HG03097 (cell line): Measurements from ENCODE around the gene MAPK9.

Experiments
- ATAC-seq: cut with Tn5 transposase; IDR thresholded peaks from one replicate; pipeline ENCODE4 v1.9.1; 2021; ENCODE audit not compliant: unreplicated experiment, low FRiP score

MAPK9 gene

DNA sequence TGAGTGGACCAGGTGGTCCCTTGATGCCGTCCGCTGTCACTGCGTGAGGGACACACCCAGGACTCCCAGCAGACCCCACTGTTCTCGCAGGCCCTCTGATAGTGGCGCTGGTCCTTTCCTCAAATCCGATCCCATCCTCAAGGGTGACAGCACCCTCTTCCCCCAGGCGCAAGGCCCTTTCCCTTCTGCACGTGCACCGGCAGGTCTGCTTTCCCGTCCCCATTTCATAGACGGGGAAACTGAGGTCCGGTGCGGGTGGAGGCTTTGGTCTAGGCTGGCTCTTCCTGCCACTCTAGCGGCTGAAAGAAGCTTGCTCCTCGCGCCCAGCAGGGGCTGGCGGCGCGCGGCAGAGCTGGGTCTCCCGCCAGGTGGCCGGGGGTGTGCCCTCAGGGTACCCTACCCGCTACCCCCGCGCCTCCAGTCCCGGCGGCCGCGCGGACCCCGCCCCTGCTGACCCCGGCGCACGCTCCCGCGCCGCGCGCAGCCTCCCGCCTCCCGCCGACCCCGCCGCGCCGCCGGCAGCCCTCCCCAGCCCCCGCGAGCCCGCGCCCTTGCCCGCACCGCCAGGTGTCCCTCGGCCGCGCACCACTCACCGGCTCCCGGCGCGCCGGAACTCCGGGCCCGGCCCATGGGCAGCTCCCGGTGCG lies 83.3 kb downstream of the MAPK9 start:
- no peak for ATAC-seq

DNA sequence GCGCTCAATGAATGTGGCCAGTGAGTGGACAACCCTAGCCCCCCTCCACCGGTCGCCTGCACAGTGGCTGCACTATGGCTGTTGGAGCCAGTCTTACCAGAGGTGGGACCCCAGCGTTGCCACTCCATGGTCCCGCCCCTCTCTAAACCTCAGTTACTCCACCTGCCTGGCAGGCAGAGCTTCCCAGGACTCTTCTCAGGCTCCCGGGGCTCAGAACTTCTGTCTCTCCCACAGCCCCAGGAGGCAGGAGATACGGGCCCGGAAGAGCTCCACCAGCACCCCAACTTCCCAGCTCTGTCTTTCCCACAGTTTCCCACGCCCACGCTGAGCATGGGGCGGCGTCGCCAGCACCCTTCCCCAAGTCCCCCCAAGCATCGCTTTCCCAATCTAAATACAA lies 83.8 kb downstream of the MAPK9 start:
- no peak for ATAC-seq

DNA sequence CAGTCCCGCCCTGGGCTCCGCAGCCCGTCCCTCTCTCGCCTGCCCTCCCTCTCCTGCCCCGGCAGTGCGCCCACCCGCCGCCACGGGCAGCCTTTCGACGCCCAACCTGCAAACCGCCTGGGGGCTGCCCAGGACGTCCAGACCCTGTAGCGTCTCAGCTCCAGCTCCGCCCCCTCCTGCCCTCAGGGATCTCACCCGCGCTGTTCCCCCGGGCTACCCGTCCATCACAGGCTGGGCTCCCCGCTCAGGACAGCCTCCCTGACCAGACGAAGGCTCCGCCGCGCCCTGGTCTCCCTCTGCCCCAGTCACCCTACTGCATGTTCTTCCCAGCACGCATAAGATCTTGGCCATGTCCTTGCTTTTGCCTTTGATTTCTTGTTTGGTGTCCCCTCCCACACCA lies 84.3 kb downstream of the MAPK9 start:
- no peak for ATAC-seq

DNA sequence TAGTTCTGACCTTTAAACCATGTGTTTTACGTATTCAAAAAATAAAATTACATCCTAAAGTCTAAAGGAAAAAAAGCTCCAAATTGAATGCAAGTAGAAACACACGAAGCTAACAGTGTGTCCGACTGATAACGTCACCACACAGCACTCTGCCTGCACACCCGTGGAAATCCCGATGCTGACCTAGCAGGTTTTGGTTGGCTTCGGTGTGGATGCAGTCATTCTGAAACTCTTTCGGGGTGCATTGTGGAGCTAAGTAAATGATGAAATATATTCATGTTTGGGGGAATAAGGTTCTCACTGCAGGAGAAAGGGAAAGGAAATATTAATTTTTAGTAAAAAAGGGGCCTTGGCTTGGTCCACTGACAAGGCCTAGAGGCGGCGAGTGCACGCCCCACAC lies 84.9 kb downstream of the MAPK9 start:
- no peak for ATAC-seq

DNA sequence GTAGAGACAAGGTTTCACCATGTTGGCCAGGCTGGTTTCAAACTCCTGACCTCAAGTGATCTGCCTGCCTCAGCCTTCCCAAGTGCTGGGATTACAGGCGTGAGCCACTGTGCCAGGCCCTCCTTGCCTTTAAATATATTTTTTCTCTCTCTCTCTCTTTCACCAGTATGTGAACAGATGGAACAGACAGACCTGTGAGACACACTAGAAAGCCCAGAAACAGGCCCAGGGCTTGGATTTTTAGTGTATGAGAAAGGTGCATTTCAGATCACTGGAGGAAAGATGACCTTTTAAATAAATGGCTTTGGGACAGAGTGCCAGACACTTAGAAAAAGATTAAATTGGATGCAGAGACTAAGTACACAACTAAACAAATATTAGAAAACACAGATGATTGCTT lies 86.0 kb downstream of the MAPK9 start:
- ATAC-seq: no peak

DNA sequence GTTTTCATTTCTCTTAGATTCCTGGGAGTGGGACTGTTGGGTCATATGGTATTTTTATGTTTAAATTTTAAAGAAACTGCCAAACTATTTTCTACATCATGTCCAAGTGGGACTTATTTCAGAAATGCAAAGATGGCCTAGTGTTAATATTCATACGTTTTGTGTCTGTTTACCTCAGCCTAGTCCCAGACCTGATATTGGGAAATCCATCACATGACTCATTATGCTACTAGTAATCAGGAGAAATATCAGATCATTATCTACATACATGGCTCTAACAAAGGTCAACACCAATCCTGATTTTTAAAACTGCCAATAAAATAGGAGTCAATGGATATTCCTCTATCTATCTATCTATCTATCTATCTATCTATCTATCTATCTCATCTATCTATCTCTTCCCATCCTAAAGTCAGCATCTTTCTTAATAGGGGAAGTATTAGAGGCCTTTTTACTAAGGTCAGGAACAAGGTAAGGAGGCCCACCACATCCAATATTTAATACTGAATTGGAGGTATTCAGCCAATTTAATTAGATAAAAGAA lies 87.5 kb downstream of the MAPK9 start:
- no peak for ATAC-seq

DNA sequence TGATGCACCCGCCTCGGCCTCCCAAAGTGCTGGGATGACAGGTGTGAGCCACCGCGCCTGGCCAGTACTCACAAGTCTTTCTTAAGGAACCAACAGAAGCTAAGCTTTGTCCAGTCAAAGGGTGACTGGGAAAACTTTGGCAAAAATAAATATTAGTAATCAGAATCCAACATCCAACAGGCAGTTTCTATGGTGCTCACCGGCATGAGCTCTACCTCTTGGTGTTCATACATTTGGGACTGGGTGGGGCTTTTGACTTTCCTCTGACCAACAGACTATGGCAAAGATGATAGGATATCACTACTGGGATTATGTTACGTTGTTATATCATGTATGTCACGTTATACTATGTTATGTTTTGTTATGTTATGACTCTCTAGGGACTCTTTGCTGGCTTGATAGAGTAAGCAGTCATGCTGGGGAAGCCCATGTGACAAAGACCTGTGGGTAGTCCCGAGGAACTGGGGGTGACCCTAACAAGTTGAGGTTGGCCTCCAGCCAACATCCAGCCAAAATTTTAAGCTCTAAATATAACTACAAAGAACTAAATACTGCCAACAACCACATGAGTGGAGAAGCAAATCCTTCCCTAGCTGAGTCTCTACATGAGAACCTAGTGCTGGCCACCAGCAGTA lies 88.8 kb downstream of the MAPK9 start:
- no peak for ATAC-seq

DNA sequence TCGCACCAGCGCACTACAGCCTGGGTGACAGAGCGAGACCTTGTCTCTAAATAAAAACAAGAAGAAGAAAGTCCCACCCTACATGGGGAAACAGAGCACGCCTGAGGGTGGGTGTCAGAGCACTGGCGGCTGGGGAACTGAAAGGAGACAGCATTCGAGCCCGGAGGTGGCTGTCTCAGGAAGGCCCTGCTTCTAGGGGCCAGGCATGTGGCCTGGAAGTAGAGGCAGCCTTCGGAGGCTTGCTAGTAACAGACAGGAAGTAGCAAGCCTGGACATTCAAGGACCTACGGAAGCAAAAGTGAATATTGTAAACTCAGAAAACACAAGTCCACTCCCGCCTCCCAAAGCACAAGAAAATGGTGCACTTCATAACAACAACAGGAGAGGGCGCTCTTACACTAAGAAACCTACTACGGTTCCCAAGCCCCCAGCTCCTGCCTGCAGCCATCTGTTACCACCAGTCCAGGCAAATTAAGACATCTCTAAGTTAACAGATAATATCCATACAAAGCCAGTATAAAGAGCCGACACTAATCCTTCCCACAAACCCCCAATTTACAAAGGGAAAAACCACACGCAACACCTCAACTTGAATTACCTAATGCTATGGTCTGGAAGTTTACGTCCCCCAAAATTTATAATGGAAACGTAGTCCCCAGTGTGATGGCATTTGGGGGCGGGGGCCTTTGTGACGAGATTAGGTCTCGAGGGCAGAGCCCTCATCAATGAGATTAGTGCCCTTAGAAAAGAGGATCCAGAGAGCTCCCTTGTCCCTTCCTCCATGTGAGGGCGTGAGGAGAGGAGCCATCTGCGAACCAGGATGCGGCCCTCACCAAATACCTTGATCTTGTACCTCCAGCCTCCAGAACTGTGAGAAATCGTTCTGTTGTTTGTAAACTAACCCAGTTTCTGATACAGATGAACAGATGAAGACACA lies 90.6 kb downstream of the MAPK9 start:
- ATAC-seq: no peak

DNA sequence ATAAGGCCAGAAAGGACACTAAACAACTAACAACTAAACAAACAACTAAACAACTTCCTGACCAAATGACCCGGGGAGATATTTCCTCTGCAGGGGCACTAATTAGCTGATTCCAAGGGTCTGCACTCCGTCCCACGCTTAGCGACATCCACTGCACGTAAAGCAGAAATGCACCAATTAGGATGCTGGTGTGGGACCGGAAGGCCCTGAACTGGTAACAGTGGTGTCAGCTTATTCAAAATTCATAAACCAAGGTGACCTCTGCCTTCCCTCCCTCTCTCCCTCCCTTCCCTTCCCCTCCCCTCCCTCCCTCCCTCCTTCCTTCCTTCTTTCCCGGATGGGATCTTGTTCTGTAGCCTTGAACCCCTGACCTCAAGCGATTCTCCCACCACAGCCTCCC lies 92.5 kb downstream of the MAPK9 start:
- no peak for ATAC-seq

DNA sequence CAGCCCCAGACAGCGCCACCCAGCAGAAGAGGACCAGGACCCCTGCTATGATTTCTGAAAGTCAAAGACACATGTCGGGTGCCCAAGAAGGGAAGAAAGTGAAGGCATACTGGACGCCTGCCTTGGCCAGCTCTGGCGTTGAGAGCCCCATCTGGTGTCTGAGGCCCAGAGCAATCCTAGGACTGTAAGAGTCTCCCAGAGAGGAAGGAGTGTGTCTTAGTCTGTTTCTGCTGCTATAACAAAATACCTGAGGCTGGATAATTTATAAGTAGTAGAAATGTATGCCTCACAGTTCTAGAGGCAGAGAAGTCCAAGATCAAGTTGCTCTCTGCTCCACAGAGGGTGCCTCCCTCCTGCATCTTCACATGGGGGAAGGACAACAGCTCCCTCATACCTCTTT lies 93.7 kb downstream of the MAPK9 start:
- ATAC-seq: no peak

DNA sequence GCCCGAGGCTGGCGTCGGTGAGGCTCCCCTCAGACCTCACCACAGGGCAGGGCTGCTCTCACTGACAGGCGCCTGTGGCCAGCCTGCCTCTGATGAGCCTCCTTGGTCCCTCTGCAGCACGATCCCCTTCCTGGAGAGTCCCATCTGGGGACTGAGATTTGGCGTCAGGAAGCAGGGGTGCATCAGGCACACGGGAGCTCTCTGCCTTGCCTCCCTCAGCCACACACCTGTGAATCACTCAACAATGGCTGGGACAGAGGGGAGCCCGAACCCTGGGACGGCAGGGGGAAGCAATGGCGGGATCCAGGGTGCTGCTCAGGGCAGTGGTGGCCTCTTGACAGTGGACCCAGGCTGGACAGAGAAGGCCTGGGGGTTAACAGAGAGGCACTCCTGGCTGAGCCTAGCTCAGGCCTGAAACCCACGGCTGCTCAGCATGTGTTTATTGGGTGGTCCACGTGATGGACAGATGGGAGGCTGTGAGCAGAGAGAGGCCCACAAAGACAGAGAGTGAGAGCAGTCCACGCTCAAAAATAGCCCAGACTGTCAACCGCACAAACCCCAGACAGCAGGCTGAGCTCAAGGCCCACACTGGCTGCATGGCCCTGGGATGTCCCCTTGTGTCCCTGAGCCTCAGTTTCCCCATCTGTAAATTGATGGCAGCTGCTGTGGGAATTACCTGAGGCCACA lies 94.7 kb downstream of the MAPK9 start:
- no peak for ATAC-seq

DNA sequence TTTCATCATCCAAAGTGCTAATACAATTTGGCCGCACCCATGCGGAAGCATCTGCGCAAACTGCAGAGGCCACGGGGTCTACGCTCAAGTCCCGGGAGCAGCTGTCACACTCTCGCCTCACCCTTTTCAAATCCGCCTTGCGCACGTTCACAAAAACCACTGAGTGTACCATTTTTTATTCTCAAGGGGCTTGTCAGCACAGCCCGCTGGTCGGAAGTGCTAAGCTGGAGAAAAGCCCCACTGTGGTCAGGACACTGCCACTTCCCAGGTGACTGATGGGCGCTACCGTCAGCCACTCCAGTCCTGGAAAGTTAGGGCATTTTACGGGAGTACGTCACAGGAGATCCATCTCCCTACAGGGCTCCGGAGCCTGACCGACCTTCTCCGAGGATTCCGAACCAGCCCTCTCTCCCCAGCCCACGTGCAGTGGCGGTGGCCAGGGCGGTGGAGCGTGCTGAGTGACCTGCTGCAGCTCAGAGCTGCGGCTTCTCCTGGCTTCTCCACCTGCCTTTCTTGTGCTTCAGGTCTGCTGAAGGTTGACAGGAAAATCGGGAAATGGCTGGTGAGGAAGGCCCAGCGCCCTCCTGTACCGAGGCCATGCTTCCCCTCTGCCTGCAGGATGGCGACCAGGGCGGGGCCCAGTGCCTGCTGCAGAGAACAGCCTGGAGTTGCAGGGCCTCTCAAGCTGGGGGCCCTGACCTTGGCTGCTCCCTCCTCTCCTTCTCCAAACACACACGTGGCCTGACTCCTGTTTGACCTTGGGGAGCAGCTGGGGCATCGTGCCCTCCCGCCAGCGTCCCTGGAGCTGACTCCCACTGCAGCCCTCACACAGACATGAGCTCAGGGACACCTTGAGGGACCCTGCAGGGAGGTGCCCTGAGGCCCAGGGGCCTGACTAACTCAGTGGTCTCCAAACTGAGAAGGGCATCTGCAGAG lies 97.2 kb downstream of the MAPK9 start:
- no peak for ATAC-seq

DNA sequence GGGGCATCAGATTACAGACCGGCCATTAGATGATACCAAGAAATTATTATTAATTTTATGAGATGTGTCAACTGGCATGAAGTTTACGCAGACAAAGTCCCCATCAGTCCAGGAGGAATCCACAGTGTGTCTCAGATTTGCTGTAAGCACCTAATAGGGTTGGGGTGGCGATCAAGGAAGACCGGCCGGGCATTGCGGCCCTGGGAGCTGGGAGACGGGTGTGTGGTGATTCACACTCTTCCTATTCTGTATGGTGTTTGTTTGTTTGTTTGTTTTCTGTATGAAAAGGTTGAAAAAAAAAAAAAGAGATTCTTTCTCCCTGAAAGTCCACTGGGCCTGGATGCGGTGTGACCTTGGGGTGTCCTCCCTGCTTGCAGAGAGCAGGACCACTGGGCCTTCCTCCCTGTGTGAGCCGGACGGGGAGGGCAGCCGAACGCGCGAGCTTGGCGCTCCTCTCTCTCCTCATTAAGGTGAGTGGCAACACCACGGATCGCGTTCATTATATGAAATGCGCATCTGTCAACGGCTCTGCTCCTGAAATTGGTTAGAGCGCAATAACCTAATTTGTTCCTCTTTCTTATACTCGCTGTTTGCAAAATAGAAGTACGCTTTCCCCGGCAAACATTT lies 98.0 kb downstream of the MAPK9 start:
- ATAC-seq: no peak

DNA sequence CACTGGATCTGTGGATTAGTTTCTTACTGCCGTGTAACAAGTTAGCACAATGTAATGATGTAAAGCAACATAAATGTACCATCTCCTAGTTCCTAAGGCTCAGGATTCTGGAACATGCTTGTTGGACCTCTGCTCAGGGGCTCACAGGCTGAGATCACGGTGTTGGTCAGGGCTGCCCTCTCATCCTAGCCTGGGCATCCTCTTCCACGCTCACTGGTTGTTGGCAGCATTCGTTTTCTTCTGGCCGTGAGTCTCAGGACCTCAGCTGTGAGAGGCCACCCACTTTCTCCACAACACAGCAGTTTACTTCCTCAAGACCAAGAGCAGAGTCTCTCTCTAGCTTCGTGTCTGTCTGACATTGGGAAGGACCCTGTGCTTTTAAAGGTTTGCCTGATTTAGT lies 100.2 kb downstream of the MAPK9 start:
- no peak for ATAC-seq

DNA sequence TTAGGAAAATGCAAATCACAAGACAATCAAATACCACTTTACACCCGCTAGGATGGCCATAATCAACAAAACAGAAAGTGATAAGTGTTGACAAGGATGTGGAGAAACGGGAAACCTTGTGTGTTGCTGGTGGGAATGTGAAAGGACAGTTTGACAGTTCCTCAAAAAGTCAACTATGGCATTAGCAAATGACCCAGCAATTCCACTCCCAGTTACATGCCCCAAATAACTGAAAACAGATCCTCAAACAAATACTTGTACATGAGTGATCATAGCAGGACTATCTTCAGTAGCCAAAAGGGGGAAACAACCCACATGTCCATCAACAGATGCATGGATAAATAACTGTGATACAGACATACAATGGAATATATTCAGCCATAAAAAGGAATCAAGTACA lies 104.1 kb downstream of the MAPK9 start:
- ATAC-seq: no peak
